ENCODE results near the gene RNF144A. TPM values are rescaled to one million over a fixed set of nuclear protein-coding genes. Genes with fewer than 3 reads are reported as not detected.

Gene RNF144A
- total and polyA plus RNA-seq, 2 donors (not counting 1 experiment from before 2014, with no cell fraction given) = 1.2 to 1.6 TPM

DNA sequence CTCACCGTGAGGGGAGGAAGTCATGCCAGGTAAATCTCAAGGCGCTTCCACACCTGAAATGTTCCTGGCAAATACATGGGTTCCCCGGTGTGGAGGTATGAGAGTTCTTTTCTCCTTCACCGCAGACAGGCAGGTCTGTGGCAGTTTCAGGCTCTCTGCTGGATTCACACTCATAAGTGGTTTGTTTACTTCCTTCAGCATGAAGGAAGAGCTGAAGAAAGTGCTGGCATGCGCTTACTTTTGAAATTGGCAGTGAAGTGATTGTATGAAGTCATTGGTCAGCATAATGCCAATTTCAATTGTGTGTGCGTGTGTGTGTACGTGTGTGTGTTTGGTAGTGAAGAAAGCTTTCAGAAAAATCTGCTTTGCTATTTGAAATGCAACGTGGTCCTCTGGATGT is 43.4 kb downstream of the RNF144A start:
- intact Hi-C loops (cut with micrococcal nuclease) = no loop called here
- Mint-ChIP-seq H3K27ac (no peak overlapping the region), H3K4me1 (no peaks in the 10 kb centered on the region), H3K9me3 (ENCODE audit: insufficient read depth) (no peaks in the 10 kb centered on the region), H3K4me3 (no peak overlapping the region), H3K27me3 (no peaks in the 10 kb centered on the region)
- no peak overlapping the region for H3K4me3 ChIP-seq (ENCODE audit: control extremely low read depth in 1 of 5, extremely low read depth in 1 of 5, insufficient read depth in 1 of 5, low read depth in 2 of 5, low read length in 4 of 5)
- no peak overlapping the region for H3K27ac ChIP-seq (ENCODE audit: low read length in 2 of 2)
- WGBS (ENCODE audit: insufficient coverage) = 41% methylated on average over 7 of the region's 8 CpGs
- ChIA-PET POLR2A (no interaction called here), CTCF (no interaction called here)
- no peak for DNase-seq
- no peaks in the 10 kb centered on the region for H3K4me1 ChIP-seq (ENCODE audit: control insufficient read depth in 2 of 2, insufficient read depth in 2 of 2, low read length in 2 of 2)
- H3K4me2 ChIP-seq (replicated peaks; ENCODE audit: low read depth, low read length, poor library complexity, severe bottlenecking) = no peak overlapping the region
- no peaks in the 10 kb centered on the region for H3K27me3 ChIP-seq (replicated peaks in 1 of 4; ENCODE audit: control extremely low read depth in 1 of 4, control insufficient read depth in 3 of 4, insufficient read depth in 4 of 4, low read length in 3 of 4)
- no peaks in the 10 kb centered on the region for H4K20me1 ChIP-seq (ENCODE audit: control insufficient read depth, insufficient read depth, low read length, poor library complexity, severe bottlenecking)
- no peaks in the 10 kb centered on the region for H3K9me3 ChIP-seq (ENCODE audit: control extremely low read depth in 1 of 3, control insufficient read depth in 2 of 3, insufficient read depth in 1 of 3, low read length in 2 of 3)
- no peak for ATAC-seq (ENCODE audit: low read depth)
- TF ChIP-seq EZH2 (IDR thresholded peaks at IDR 0.05; ENCODE audit: borderline replicate concordance, insufficient read depth, low read depth, low read length, poor library complexity, severe bottlenecking) = no peak
- TF ChIP-seq, protein P1, sequence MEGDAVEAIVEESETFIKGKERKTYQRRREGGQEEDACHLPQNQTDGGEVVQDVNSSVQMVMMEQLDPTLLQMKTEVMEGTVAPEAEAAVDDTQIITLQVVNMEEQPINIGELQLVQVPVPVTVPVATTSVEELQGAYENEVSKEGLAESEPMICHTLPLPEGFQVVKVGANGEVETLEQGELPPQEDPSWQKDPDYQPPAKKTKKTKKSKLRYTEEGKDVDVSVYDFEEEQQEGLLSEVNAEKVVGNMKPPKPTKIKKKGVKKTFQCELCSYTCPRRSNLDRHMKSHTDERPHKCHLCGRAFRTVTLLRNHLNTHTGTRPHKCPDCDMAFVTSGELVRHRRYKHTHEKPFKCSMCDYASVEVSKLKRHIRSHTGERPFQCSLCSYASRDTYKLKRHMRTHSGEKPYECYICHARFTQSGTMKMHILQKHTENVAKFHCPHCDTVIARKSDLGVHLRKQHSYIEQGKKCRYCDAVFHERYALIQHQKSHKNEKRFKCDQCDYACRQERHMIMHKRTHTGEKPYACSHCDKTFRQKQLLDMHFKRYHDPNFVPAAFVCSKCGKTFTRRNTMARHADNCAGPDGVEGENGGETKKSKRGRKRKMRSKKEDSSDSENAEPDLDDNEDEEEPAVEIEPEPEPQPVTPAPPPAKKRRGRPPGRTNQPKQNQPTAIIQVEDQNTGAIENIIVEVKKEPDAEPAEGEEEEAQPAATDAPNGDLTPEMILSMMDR (IDR thresholded peaks at IDR 0.05) = no peak
- no peaks in the 10 kb centered on the region for H3K36me3 ChIP-seq (replicated peaks in 1 of 2; ENCODE audit: control extremely low read depth in 1 of 2, control insufficient read depth in 1 of 2, extremely low read depth in 1 of 2, insufficient read depth in 2 of 2, low read length in 1 of 2)
- H2AFZ ChIP-seq (ENCODE audit: insufficient read depth, low read depth, low read length, poor library complexity, severe bottlenecking) = no peak overlapping the region
- no peak overlapping the region for H3K9ac ChIP-seq (ENCODE audit: low read length)
- no peaks in the 10 kb centered on the region for H3K79me2 ChIP-seq (ENCODE audit: control insufficient read depth, insufficient read depth, low read length)

DNA sequence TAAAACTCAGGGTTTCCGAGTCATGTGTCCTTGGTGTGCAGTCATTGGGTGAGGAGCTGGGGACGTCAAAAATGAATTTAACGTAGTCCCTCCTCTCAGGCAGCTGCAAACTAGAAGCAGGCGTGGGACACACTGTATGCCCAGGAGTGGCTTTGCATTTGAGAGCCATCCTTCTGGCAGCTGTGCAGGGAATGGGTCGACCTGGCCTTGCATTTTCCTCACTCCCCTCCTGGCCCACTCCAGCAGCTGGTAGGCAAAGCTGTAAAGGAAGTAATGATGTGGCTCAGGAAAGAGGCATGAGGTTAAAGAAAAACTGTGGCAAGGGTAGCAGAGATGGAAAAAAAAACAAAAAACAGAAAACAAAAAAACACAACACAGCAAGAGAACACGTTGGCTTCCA is 46.5 kb downstream of the RNF144A start:
- ChIA-PET CTCF (no interaction called here), POLR2A (no interaction called here)
- Histone ChIP-seq H3K9ac (ENCODE audit: low read length) (no peak overlapping the region), H3K4me1 (ENCODE audit: control insufficient read depth in 2 of 2, insufficient read depth in 2 of 2, low read length in 2 of 2) (no peaks in the 10 kb centered on the region), H2AFZ (ENCODE audit: insufficient read depth, low read depth, low read length, poor library complexity, severe bottlenecking) (no peak overlapping the region), H3K4me3 (ENCODE audit: control extremely low read depth in 1 of 5, extremely low read depth in 1 of 5, insufficient read depth in 1 of 5, low read depth in 2 of 5, low read length in 4 of 5) (no peak overlapping the region), H3K9me3 (ENCODE audit: control extremely low read depth in 1 of 3, control insufficient read depth in 2 of 3, insufficient read depth in 1 of 3, low read length in 2 of 3) (no peaks in the 10 kb centered on the region), H3K27ac (ENCODE audit: low read length in 2 of 2) (no peak overlapping the region), H4K20me1 (ENCODE audit: control insufficient read depth, insufficient read depth, low read length, poor library complexity, severe bottlenecking) (no peaks in the 10 kb centered on the region), H3K79me2 (ENCODE audit: control insufficient read depth, insufficient read depth, low read length) (no peaks in the 10 kb centered on the region), H3K27me3 (replicated peaks in 1 of 4; ENCODE audit: control extremely low read depth in 1 of 4, control insufficient read depth in 3 of 4, insufficient read depth in 4 of 4, low read length in 3 of 4) (no peaks in the 10 kb centered on the region), H3K36me3 (replicated peaks in 1 of 2; ENCODE audit: control extremely low read depth in 1 of 2, control insufficient read depth in 1 of 2, extremely low read depth in 1 of 2, insufficient read depth in 2 of 2, low read length in 1 of 2) (no peaks in the 10 kb centered on the region), H3K4me2 (replicated peaks; ENCODE audit: low read depth, low read length, poor library complexity, severe bottlenecking) (no peak overlapping the region)
- intact Hi-C loops (cut with micrococcal nuclease) = no loop called here
- Mint-ChIP-seq H3K9me3 (ENCODE audit: insufficient read depth) (no peaks in the 10 kb centered on the region), H3K4me1 (no peaks in the 10 kb centered on the region), H3K27me3 (no peaks in the 10 kb centered on the region), H3K4me3 (no peak overlapping the region), H3K27ac (no peak overlapping the region)
- ATAC-seq (ENCODE audit: low read depth) (no peak), DNase-seq (no peak)
- WGBS (ENCODE audit: insufficient coverage) = 91% methylated on average over 2 of the region's 6 CpGs
- TF ChIP-seq EZH2 (IDR thresholded peaks at IDR 0.05; ENCODE audit: borderline replicate concordance, insufficient read depth, low read depth, low read length, poor library complexity, severe bottlenecking) = no peak
- TF ChIP-seq, protein P1 (IDR thresholded peaks at IDR 0.05) = no peak
